NB4 (cell line): Measurements from ENCODE around the gene BST1.

Experiments used
- CTCF ChIP-seq: IDR thresholded peaks from one replicate; pipeline ENCODE4 v1.5.1; 2012; ENCODE audit warnings: low read depth, low read length
- MAX ChIP-seq: IDR thresholded peaks from 2 replicates; pipeline ENCODE4 v1.6.1; 2011; ENCODE audit warnings: low read depth, low read length
- MYC ChIP-seq: IDR thresholded peaks from 2 replicates; pipeline ENCODE4 v1.6.1; 2011; ENCODE audit warnings: low read depth, low read length
- POLR2A ChIP-seq: IDR thresholded peaks from 2 replicates; pipeline ENCODE4 v1.6.1; 2011; ENCODE audit warnings: mild to moderate bottlenecking; ENCODE audit not compliant: insufficient read length; ENCODE audit errors: extremely low read depth

GRCh38 chr4:15696866-15697265, 6.0 kb upstream of the BST1 start:
- TF ChIP-seq CTCF (no peak), POLR2A (no peak), MYC (no peak), MAX (no peak)
